ENCODE measurements around the gene GSTT2.

GRCh38 chr22:24002851-24003250, 22.9 kb downstream of the GSTT2 start:
- TF ChIP-seq CTCF (IDR thresholded peaks at IDR 0.05) (no peak), EP300 (IDR thresholded peaks at IDR 0.05) (no peak), POLR2A (IDR thresholded peaks at IDR 0.05) (no peak), POLR2AphosphoS5 (IDR thresholded peaks at IDR 0.05) (no peak)
